ENCODE measurements around the gene HOXB9. TPM values are rescaled to one million over a fixed set of nuclear protein-coding genes. Genes with fewer than 3 reads are reported as not detected.
A peak's percentile ranks its signal among the peaks of the same experiment; 100 is the strongest.

Gene HOXB9
- total and polyA plus RNA-seq, 2 experiments from 2014 or later = 1.5 to 2.5 TPM

DNA sequence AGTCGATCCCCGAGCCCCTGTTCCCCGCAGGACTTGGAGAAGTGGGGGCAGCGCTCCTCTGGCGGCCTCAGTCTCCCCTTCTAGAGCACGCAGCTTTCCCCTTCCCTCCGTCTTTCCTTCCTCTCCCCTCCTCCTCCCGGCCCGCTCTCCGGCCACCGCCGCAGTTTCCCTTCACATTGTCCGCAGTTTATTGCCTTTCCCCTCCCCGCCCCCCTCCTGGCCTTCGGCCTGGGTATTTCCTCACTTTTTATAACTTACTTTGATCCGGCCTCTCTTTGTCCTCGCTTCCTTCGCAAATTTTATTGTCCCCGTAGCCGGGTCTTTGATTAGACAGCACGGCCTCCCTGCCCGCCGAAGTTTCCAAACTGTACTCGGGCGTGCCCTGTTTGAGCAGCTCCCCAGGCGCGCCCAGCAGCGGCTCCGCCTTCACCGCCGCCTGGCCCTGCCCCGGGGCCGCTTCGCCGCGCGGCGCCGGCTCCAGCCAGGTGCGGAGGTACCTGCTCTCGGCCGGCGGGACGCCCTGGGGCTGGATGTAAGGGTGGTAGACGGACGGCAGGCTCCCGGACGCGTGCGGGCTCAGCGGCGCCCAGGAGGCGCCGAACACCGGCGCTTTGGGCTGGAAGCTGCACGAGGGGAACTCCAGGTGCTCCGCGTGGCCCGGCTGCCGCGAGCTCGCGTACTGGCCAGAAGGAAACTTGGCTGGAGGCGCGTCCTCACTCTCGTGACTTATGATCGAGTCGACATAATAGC lies 488 bp downstream of the HOXB9 start:
- H3K4me1 ChIP-seq (ENCODE audit: insufficient read depth) = peaks cover 20% of the 10 kb centered on the region
- peak overlapping the region; percentile 29 for H3K4me3 ChIP-seq
- no peaks in the 10 kb centered on the region for H3K36me3 ChIP-seq (replicated peaks; ENCODE audit: insufficient read depth, low read depth)
- peak overlapping the region; percentile 94 for H3K4me2 ChIP-seq
- no peaks in the 10 kb centered on the region for H3K9me2 ChIP-seq (replicated peaks; ENCODE audit: insufficient read depth)
- no peaks in the 10 kb centered on the region for H4K20me1 ChIP-seq (ENCODE audit: insufficient read depth, poor library complexity, severe bottlenecking)
- H3K27ac ChIP-seq = peak overlapping the region; percentile 55
- peaks cover 98% of the 10 kb centered on the region for H3K27me3 ChIP-seq
- under 1% methylated on average over 59 of the region's 69 CpGs for WGBS (ENCODE audit: low lambda C conversion rate, missing lambda C conversion rate)
- peak; percentile 66 for DNase-seq (ENCODE audit: low spot score)
- TF ChIP-seq, protein P1, sequence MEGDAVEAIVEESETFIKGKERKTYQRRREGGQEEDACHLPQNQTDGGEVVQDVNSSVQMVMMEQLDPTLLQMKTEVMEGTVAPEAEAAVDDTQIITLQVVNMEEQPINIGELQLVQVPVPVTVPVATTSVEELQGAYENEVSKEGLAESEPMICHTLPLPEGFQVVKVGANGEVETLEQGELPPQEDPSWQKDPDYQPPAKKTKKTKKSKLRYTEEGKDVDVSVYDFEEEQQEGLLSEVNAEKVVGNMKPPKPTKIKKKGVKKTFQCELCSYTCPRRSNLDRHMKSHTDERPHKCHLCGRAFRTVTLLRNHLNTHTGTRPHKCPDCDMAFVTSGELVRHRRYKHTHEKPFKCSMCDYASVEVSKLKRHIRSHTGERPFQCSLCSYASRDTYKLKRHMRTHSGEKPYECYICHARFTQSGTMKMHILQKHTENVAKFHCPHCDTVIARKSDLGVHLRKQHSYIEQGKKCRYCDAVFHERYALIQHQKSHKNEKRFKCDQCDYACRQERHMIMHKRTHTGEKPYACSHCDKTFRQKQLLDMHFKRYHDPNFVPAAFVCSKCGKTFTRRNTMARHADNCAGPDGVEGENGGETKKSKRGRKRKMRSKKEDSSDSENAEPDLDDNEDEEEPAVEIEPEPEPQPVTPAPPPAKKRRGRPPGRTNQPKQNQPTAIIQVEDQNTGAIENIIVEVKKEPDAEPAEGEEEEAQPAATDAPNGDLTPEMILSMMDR (IDR thresholded peaks at IDR 0.05; ENCODE audit: poor library complexity) = no peak
- peak; percentile 92 for TF ChIP-seq EZH2 (IDR thresholded peaks at IDR 0.05; ENCODE audit: borderline replicate concordance)
- peak; percentile 58 for TF ChIP-seq EZH2phosphoT487 (IDR thresholded peaks at IDR 0.05; ENCODE audit: low read depth, severe bottlenecking, unreplicated experiment)
- no peaks in the 10 kb centered on the region for H3K9me3 ChIP-seq (ENCODE audit: low read depth)
- H2AFZ ChIP-seq = peak overlapping the region; percentile 66
- H3K79me2 ChIP-seq = no peaks in the 10 kb centered on the region

DNA sequence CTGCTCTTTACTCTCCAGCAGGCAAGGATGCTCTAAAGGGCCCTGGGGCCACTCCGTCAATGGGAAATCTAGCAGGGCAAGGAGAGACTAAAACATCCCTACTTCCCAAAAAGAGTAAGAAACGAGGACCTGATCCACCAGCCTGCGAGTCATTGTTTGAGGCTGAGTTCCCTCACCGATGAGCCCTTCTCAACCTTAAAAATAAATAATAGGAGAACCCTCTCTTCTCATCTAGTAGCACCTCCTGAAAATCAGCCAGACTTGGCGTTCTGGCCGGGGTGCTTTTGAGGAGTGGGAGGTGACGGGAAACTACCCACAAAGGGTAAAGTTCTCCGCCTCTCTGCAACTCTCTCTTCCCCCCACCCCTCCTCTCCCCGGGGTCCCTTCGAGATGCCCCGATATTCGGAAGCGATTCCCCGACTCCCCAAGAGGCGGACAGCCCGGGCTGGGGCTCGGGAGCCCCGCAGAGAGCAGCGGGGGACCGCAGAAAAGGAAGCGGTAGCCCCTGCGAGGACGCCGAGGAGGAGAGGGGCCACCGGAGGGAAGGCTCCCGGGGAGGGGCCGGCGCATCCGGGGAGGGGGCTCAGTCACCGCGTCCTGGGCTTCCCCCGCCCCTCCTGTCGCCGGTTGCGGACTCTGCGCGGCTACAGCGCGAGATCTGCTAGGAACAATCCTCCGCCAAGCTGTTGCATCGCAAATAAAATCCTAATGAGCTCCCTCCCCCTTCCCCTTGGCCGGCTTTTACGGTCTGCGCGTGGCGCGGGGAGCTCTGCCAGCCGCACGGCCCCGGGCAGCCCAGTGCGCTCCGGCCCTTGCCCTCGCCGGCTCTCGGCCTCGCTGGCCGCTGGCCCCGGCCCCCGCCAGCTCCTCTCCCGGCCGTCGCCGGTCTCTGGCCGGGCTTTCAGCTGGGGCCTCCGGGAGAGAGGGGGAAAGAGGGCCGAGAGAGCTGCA lies 1.3 kb downstream of the HOXB9 start:
- peak overlapping the region; percentile 94 for H3K4me2 ChIP-seq
- peak; percentile 55 for DNase-seq (ENCODE audit: low spot score)
- TF ChIP-seq, protein P1 (IDR thresholded peaks at IDR 0.05; ENCODE audit: poor library complexity) = no peak
- peak; percentile 71 for TF ChIP-seq EZH2phosphoT487 (IDR thresholded peaks at IDR 0.05; ENCODE audit: low read depth, severe bottlenecking, unreplicated experiment)
- peak; percentile 75 for TF ChIP-seq EZH2 (IDR thresholded peaks at IDR 0.05; ENCODE audit: borderline replicate concordance)
- H3K27me3 ChIP-seq = peaks cover 98% of the 10 kb centered on the region
- H3K36me3 ChIP-seq (replicated peaks; ENCODE audit: insufficient read depth, low read depth) = no peaks in the 10 kb centered on the region
- H3K27ac ChIP-seq = peak overlapping the region; percentile 55
- peaks cover 24% of the 10 kb centered on the region for H3K4me1 ChIP-seq (ENCODE audit: insufficient read depth)
- no peaks in the 10 kb centered on the region for H3K9me3 ChIP-seq (ENCODE audit: low read depth)
- peak overlapping the region; percentile 66 for H2AFZ ChIP-seq
- no peaks in the 10 kb centered on the region for H3K9me2 ChIP-seq (replicated peaks; ENCODE audit: insufficient read depth)
- H3K79me2 ChIP-seq = no peaks in the 10 kb centered on the region
- no peaks in the 10 kb centered on the region for H4K20me1 ChIP-seq (ENCODE audit: insufficient read depth, poor library complexity, severe bottlenecking)
- peak overlapping the region; percentile 29 for H3K4me3 ChIP-seq
- 2% methylated on average over 36 of the region's 66 CpGs for WGBS (ENCODE audit: low lambda C conversion rate, missing lambda C conversion rate)

- Histone ChIP-seq H3K9me3 (ENCODE audit: low read depth) (no peaks in the 10 kb centered on the region), H3K4me3 (no peak overlapping the region), H3K36me3 (replicated peaks; ENCODE audit: insufficient read depth, low read depth) (no peaks in the 10 kb centered on the region), H3K4me1 (ENCODE audit: insufficient read depth) (peaks cover 26% of the 10 kb centered on the region), H3K4me2 (peak overlapping the region; percentile 94), H3K79me2 (no peaks in the 10 kb centered on the region), H3K27ac (no peak overlapping the region), H2AFZ (no peak overlapping the region), H3K27me3 (peaks cover 98% of the 10 kb centered on the region), H4K20me1 (ENCODE audit: insufficient read depth, poor library complexity, severe bottlenecking) (no peaks in the 10 kb centered on the region), H3K9me2 (replicated peaks; ENCODE audit: insufficient read depth) (no peaks in the 10 kb centered on the region)
- DNase-seq (ENCODE audit: low spot score) = no peak
- 37% methylated on average over 5 of the region's 5 CpGs for WGBS (ENCODE audit: low lambda C conversion rate, missing lambda C conversion rate)
- TF ChIP-seq, protein P1 (IDR thresholded peaks at IDR 0.05; ENCODE audit: poor library complexity) = no peak
- peak; percentile 42 for TF ChIP-seq EZH2phosphoT487 (IDR thresholded peaks at IDR 0.05; ENCODE audit: low read depth, severe bottlenecking, unreplicated experiment)
Measured at GRCh38 chr17:48624118-48624517, 2.0 kb downstream of the HOXB9 start.

Data from hepatocyte (in vitro differentiated cells).